HG03439 (cell line): Measurements from ENCODE around the gene ATXN7.

Source experiments
- ATAC-seq: cut with Tn5 transposase; IDR thresholded peaks from one replicate; pipeline ENCODE4 v1.9.1; 2021; ENCODE audit warnings: mild to moderate bottlenecking, moderate library complexity; ENCODE audit not compliant: unreplicated experiment

ATXN7 gene

DNA sequence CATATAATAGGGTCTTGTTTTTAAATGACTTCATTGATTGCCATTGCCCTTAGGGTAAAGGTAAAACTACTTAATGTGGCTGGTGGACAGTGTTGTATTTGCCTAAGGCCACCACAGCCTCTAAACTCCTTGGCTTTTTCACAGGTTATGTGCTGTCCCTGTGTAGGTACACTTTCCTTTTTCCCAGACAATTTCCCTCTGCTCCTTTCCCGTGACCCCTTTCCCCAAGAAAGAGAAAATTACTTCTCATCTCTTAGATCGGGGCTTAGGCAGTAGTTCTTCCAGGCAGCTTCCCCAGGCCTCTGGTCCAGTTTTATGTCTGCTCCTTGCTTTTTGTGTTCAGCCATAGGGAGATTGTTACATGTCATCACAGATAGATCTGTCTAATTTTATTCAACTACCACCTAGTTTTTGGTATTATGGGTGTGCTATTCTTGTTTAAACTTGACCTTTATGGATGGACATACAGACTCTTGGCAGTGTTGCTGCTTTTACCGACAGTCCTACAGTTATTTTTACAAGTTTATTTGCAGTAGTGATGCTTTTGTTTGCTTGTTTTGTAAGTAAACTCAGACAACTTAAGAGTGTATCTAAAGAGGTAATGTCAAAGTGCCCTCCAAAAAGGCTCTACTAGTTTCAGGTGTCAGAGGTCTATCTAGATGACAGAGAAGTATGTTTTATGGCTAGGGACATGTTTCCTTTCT, 69.0 kb downstream of the ATXN7 start:
- ATAC-seq, result no peak

DNA sequence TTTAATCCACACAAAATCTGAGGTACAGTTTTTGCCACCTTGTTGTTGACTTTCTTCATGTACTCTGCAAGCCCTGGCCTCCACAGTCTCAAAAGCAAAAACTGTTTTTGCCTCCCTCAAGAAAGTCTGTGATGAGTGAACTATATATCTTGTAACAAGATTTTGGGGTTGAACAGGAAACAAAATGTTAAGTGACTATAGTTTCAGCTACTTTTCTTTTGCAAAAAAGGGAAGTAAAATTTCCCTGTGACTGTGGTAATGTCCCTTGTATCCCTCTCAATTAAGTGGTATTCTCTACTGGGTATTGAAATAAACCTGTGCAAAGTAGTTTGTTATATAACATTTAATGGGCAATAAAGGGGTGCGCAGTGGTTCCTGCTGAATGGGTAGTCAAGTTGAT, 69.8 kb downstream of the ATXN7 start:
- ATAC-seq, result peak; percentile 45

DNA sequence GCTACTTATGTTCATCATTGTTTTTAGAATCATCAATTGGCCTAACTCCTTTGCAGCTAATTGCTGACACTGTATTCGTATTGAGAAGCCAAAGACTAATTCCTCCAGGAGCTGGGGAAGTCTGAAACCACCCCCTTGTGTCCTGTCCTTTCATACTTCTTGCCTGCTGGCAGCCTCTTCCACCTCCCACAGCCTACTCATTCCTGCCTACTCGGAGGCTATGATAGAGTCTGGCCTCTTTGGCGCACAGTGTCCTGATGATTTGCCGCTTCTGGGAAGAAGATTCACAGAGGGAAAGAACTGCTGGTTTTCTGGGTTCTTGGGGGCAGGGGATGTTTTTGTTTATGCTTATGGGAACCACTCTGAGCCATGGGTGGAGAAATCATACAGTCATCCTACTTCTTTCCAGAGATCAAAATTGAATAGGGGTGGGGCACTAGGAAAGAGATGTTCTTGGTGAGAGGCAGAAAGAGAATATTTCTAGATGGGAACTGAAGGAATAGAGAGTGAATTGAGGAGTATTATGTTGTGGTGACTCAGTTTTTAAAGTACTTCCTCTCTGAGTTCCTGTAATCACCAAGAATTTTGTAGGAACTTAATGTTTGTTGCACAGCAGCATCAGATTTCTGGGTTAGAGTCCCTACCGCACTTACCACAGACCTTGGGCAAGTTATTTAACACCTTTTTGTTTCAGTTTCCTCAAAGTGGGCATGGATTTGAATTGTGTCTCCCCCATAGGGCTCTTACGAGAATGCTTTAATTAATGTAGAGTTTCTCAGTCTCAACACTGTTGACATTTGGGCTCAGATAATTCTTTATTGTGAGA, 70.6 kb downstream of the ATXN7 start:
- ATAC-seq, result no peak

DNA sequence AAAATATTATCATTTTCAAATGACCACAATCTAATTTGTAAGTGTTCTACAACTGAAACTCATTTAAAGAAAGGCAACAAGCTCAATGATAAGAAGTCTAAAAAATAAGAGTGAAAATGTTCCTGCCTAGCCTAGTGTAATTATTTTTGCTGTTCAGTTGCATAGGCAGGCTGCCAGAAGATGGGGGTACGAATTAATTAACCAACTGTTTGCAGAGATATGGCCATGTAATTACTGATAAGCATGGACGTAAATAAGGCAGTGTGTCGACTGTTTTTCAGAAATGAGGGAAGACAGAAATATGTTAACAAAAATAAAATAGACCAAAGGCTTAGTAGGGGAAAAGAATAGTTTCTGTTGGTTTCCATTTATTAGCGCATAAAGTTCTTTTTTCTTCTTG, 73.3 kb downstream of the ATXN7 start:
- ATAC-seq, result no peak

DNA sequence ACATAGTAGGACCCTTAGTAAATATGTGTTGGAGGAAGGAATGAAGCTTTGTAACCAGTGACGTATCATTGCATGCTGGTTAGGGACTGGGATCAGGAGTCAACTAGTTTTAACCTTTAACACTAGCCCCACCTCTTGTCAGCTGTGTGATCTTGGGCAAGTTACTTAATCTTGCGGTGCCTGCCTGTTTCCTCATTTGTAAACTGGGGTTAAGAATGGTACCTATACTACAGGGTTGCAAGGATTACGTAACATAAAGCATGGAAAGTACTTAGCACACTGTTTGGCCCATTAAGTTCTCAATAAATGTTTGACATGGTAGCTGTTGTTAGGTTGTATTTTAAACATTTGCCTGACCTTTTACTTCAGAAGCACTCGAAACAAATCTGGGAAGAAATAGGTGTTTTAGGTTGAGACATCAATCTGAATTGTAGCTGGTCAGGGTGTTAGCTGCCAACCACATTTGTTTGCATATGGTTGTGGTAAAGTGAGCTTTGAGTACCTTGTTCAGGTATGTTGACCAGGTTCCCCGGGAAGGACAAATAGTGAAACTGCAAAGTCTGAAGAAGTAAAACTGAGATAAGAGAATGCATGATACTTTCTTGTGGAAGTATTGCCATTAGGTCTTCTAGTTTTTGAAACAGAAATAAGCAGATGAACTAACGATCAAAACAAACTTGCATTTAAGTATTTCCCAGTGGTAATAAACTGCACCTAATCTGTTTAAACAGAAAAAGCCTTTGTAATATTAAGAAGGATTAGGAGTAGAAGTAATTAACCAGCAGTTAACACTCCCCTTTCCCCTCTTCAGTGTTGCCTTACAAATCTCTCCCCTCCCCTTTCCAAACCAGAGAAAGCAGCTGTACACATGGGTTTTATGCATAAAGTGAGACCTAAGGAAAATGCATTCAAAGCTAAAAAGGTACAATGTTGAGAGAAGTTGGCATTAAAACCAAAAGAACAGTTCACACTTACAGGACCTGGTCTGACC, 74.3 kb downstream of the ATXN7 start:
- ATAC-seq, result peak; percentile 60

DNA sequence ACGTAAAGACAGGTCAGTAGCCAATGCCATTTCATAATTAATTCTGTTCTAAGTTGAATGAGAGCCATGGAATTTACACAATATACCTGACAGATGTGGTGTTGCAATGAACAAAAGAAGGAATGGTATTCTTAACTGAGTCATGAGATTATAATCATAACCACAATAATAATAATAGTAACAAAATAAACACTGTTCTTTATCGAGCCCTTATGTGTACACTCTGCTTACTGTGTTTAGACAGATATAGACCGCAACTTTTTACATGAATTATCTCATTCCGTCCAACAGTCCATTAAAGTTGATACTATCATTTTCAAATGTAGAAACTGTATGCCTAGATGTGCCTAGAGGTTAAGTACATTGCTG, 76.7 kb downstream of the ATXN7 start:
- no peak for ATAC-seq

DNA sequence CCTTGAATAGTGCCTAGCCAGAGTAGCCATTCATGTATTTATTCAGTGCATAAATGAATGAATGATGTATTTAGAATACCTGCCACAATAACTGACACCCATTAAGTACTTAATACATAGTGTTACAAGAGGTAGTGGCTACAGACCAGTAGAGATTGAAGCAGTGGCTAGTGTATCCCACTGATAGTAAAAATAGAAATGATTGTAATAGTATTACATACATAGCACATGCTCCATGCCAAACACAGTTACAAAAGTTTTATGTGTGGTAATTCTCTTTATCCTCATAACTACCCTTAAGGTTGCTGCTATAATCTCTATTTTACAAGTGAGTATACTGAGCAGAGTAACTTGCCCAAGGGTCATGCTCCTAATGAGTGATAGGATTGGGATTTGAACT, 78.9 kb downstream of the ATXN7 start:
- ATAC-seq, result no peak

DNA sequence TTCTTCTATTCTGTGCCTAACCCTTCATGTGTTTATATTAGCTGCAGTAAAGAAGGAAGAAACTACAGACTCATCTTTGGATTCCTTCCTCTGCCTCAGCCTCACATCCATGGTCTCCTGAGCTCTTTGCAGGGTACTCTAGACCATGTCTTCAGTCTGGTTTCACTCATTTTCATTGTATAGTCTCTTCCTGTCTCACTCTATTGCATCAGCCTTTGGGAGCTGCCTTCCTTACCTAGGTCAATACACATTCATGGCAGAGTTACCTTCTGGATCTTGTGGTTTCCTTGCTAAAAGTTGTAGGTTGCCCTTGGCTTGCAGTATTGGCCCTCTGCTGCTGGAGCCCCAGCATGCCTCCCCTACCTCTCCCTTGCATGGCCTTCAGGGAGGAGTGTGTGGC, 80.0 kb downstream of the ATXN7 start:
- ATAC-seq, result no peak

DNA sequence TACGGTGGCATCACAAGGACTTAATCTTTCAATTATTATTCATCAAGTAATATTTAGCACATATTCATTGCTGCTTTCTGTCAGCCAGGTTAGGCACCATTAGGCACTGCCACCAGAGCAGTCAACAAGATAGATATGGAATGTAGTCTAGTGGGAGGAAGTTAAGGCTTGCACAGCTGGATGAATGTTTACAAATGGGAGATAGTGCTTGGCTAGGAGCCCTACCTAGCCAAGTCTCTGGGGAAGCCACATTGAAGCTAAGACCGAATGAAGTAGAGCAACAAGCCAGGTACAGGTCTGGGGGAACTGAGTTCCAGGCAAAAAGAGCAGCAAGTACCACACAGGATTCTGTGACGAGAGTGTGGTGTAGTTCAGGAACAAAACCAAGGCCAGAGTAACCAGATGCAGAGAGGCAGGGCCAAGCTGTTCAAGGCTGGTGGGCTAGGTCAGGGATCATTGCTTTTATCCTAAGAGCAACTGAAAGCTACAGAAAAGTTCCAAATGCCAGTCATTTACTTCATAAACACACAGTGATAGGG, 82.0 kb downstream of the ATXN7 start:
- ATAC-seq, result no peak

DNA sequence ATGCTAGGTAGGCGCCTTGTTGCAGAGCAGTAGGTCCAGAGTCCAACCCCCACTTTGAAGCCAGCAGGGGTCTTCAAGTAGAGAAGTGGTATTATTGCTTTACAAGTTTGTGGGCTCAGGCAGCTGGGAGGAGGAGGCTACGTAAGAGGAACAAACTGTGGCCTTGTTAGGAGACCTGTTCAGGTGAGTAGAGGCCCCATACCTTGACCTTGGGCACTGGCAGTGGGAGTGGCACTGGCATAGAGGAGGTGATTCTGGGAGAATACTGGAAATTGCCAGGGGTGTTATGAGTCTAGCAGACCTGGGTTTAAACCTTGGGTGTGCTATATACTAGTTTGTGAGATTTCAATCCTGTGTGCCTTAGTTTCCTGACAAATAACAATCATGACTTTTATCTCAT, 83.1 kb downstream of the ATXN7 start:
- ATAC-seq, result no peak

DNA sequence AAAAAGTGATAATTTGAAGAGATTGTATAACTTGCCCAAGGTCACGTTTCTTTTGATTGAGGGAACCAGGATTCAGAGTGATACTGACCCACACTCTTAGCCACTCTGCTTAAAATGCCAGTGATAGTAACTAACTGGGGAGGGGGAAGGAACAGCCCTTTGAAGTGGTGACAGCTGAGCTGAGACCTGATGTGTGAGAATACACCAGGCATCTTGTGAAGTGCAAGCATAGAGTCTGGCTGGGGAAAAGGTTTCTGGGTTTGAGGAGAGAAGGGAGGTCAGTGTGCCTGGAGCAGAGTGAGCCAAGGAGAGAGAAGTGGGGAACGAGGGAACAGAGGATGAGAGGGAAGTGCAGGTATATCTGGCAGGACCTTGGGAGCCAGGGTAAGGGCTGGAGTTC, 83.9 kb downstream of the ATXN7 start:
- no peak for ATAC-seq

DNA sequence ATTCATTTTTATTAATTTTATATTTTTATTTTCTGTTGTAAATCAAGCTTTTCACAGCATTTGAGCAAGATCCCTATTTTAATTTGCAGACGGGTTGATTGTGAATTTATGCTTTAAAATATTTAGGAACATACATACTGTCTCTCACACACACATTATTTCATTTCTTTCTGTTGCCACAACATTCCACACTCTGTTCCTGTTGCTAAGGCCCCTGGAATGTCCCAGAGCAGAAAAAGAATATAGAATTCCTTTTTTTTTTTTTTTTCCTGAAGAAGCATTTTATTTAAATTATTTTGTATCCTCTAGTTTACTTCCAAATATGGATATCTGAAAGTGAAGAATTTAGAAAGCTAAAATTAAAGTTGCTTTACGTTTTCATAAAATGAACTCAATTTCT, 85.3 kb downstream of the ATXN7 start:
- ATAC-seq, result no peak

DNA sequence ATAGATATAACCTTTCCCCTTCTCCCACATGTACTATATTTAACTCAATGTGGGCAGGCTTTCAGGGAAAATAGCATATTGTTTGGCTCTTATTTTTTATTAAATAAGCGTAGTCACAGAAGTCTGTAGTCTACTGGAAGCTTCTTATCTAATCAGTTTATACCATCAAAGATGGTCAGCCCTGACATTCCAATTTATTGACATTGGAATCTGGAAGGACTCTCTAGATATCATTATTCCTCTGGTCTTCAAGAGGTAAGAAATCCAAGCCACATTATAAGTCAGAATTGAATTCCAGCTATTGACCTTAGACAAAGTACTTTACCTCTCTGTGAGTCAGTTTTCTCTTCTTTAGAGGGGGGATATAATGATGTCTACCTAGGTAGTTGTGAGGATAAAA, 87.0 kb downstream of the ATXN7 start:
- no peak for ATAC-seq

DNA sequence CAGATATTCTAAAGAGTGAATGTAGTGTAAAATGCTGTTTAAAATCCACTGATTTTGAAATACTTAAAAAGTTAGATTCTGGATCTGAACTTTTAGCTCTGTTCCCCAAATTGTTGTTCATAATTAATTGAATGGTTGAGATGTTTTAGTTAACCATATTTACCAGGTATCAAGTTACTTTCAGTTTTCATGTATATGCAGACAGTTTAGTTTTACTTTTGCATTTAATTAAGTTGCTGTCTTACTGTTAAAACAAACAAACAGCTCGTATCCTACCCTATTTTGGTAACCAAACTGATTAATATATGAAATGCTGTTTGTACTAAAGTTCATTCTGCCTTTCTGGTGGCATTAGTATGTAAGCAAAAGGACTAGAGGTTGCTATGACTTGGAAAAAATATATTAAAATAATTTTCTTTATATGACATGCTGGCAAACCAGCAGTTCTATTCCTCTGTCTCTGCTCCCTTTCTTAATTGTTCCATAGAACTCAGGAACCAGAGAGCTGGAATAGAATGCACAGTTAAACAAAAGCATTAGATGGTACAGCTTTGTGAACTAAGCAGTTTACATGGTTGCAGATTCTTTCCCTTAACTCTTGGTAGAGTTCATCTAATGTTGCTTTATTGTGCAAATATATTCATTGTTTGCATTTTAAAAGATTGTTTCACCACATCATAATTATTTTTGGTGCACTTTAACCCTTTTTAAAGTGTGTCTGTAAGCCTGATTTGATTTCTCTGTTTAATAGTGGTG, 88.0 kb downstream of the ATXN7 start:
- peak; percentile 54 for ATAC-seq

DNA sequence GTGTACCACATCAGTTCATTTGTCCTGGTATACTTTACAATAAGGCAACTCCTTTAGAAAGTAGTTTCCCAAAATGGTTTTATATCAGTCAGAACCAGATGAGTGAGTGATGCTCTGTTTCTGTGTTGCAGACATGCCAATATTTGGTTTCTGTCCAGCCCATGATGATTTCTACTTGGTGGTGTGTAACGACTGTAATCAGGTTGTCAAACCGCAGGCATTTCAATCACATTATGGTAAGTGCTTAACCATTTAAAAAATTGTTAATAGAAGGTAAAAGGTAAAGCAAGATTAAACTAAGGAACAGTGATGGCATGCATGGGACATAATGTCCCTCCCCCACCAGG, 88.6 kb downstream of the ATXN7 start:
- no peak for ATAC-seq

DNA sequence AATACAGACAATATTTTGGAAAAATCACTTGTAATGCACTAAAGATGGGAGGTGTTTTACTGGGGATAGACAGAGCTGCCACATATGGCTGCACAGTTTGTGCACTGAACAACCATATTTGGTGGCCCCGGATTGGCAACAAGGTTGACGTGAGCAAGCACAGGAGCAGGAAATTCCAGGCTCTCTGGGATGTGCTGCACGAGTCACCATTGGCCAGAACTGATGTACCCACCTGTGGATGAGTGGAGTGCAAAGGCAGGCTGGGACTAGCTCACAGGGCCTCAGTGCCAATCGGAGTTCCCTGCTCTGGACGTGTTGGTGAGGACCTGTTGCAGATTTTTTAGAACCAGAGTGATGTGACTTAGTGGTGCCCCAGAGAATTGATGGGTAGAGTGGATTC, 90.5 kb downstream of the ATXN7 start:
- ATAC-seq, result no peak

DNA sequence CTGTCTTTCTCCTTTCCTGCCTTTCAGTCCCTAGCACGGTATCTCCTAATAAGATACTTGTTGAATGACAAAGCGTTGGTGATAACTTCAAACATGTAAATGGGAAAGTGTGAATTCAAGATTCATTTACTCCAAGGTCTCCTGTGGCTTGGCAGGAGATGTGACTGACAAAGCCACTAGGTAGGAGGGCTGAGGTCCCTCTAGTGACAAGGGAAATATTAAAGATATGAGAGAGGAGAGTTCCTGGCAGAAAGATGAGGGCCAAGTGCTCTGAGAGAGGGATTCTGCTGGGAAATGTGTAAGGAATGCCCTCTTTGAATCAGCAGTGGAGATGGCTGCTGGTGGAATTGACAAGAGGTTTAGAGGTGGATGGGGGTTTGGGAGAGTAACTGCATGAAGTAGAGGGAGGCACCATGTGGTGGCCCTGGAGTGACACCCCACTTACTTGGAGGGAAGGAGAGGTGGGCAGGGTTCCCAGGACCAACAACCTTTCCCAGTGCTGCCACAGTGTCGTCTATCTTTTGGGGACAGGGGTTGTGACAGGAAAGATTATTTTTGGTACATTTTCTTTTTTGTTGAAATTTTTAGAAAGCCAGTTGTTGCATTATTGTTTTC, 91.5 kb downstream of the ATXN7 start:
- ATAC-seq, result no peak

DNA sequence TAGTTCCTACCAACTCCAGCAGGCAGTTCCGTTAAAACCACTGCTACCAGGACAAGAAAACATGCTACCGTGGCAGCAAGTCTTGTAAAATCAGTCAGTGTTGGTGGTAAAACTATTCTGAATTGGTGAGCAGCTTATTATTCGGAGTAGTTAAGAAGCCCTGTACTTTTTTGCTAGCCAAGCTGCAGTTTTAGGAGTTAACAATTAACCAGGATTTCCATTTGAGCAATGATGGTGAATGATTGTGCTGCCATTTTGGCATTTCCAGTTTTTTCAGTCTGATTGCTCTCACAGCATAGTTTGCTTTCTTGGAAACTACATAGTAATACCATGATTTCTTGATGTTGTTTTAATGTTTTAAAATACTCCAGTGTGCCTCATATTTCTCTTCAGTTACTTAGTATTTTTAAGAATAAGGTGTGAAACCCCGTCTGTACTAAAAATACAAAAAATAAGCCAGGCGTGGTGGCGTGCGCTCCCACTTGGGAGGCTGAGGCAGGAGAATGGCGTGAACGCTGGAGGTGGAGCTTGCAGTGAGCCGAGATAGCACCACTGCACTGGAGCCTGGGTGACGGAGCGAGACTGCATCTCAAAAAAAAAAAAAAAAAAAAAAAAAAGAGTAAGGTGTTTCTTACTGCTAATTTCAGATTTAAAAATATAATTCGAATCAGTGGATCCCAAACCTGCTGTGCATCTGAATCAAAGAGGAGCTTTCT, 92.3 kb downstream of the ATXN7 start:
- ATAC-seq, result no peak

DNA sequence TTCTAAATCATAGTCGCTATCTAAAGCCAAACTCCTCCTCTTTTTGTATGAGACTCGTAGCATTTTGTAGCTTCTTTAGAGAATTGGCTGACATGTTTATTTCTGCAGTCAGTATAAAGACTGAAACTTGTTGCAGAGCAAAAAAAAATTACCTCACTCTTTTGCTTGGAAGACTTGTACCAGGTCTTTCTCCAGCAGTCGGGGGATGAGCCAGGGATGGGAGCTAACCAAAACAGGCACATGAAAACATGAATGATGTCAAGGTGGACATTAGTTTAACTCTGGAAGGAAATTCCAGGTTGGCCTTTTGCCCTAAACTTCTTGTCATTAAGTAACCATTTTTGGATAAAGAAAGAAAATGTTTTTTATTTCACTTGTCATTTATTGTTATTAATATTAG, 95.5 kb downstream of the ATXN7 start:
- ATAC-seq, result no peak
